H9 (cell line): ENCODE measurements around the gene MBTPS1. TPM values are rescaled to one million over a fixed set of nuclear protein-coding genes. Genes with fewer than 3 reads are reported as not detected.

Experiments
- DNase-seq: peaks from one replicate; pipeline ENCODE4 v3.0.0-alpha.2; 2017
- H2AFZ ChIP-seq: one replicate; pipeline ENCODE4 v1.6.1; 2013; ENCODE audit warnings: mild to moderate bottlenecking, low read length, control low read depth, moderate library complexity
- H2AK5ac ChIP-seq: 2 replicates; pipeline ENCODE4 v1.6.1; 2013; ENCODE audit warnings: low read length, control low read depth, mixed read lengths; ENCODE audit not compliant: insufficient read length
- H2BK120ac ChIP-seq: one replicate; pipeline ENCODE4 v1.6.1; 2013; ENCODE audit warnings: low read depth, mild to moderate bottlenecking, low read length, control low read depth, inconsistent platforms; ENCODE audit not compliant: poor library complexity, severe bottlenecking
- H2BK12ac ChIP-seq: 2 replicates; pipeline ENCODE4 v1.6.1; 2013; ENCODE audit warnings: low read length, control low read depth, mixed read lengths, low read depth; ENCODE audit not compliant: insufficient read length
- H2BK15ac ChIP-seq: 2 replicates; pipeline ENCODE4 v1.6.1; 2013; ENCODE audit warnings: low read depth, low read length, control low read depth
- H2BK20ac ChIP-seq: one replicate; pipeline ENCODE4 v1.6.1; 2013; ENCODE audit warnings: low read depth, mild to moderate bottlenecking, low read length, control low read depth, inconsistent platforms; ENCODE audit not compliant: poor library complexity, severe bottlenecking
- H2BK5ac ChIP-seq: 2 replicates; pipeline ENCODE4 v1.6.1; 2013; ENCODE audit warnings: low read length, control low read depth, mixed read lengths; ENCODE audit not compliant: insufficient read length
- H3K14ac ChIP-seq: 2 replicates; pipeline ENCODE4 v1.6.1; 2013; ENCODE audit warnings: low read length, control low read depth; ENCODE audit not compliant: insufficient read depth
- H3K18ac ChIP-seq: 2 replicates; pipeline ENCODE4 v1.6.1; 2013; ENCODE audit warnings: low read depth, mild to moderate bottlenecking, mixed read lengths, low read length, control low read depth; ENCODE audit not compliant: insufficient read length
- H3K23ac ChIP-seq: 2 replicates; pipeline ENCODE4 v1.6.1; 2013; ENCODE audit warnings: low read length, control low read depth, mixed read lengths, low read depth; ENCODE audit not compliant: insufficient read length
- H3K23me2 ChIP-seq: 2 replicates; pipeline ENCODE4 v1.6.1; 2013; ENCODE audit warnings: low read depth, mild to moderate bottlenecking, mixed read lengths, low read length, control low read depth; ENCODE audit not compliant: insufficient read length, poor library complexity, severe bottlenecking
- H3K27ac ChIP-seq: 2 replicates; pipeline ENCODE4 v1.5.1; 2013; ENCODE audit warnings: low read length, control low read depth, mixed read lengths, low read depth; ENCODE audit not compliant: insufficient read length
- H3K27me3 ChIP-seq: 2 replicates; pipeline ENCODE4 v1.6.1; 2013; ENCODE audit warnings: low read length, control low read depth, inconsistent platforms; ENCODE audit not compliant: insufficient read depth
- H3K4ac ChIP-seq: 2 replicates; pipeline ENCODE4 v1.6.1; 2013; ENCODE audit warnings: low read depth, mild to moderate bottlenecking, control low read depth, inconsistent platforms, low read length, moderate library complexity
- H3K4me1 ChIP-seq: 2 replicates; pipeline ENCODE4 v1.6.1; 2013; ENCODE audit warnings: low read length, control low read depth, inconsistent platforms; ENCODE audit not compliant: insufficient read depth
- H3K4me2 ChIP-seq: 2 replicates; pipeline ENCODE4 v1.6.1; 2013; ENCODE audit warnings: low read length, control low read depth, mixed read lengths; ENCODE audit not compliant: insufficient read length, insufficient read depth
- H3K56ac ChIP-seq: 2 replicates; pipeline ENCODE4 v1.6.1; 2013; ENCODE audit warnings: low read depth, mild to moderate bottlenecking, mixed read lengths, low read length, control low read depth; ENCODE audit not compliant: insufficient read length
- H3K79me1 ChIP-seq: 2 replicates; pipeline ENCODE4 v1.6.1; 2013; ENCODE audit warnings: low read depth, mild to moderate bottlenecking, moderate library complexity, low read length, control low read depth, inconsistent platforms; ENCODE audit not compliant: insufficient read depth, poor library complexity, severe bottlenecking
- H3K79me2 ChIP-seq: 2 replicates; pipeline ENCODE4 v1.6.1; 2013; ENCODE audit warnings: low read length, control low read depth, inconsistent platforms; ENCODE audit not compliant: insufficient read depth
- H3K9ac ChIP-seq: 2 replicates; pipeline ENCODE4 v1.6.1; 2013; ENCODE audit warnings: low read length, control low read depth, mixed read lengths; ENCODE audit not compliant: insufficient read length; ENCODE audit errors: extremely low read depth
- H3K9me3 ChIP-seq: one replicate; pipeline ENCODE4 v1.6.1; 2013; ENCODE audit warnings: low read depth, low read length, inconsistent platforms; ENCODE audit not compliant: control insufficient read depth
- H3T11ph ChIP-seq: one replicate; pipeline ENCODE4 v1.6.1; 2013; ENCODE audit warnings: mild to moderate bottlenecking, low read length, control low read depth, inconsistent platforms
- H4K20me1 ChIP-seq: one replicate; pipeline ENCODE4 v1.6.1; 2013; ENCODE audit not compliant: control insufficient read depth, insufficient read length, insufficient read depth
- H4K5ac ChIP-seq: 2 replicates; pipeline ENCODE4 v1.6.1; 2013; ENCODE audit warnings: low read depth, mild to moderate bottlenecking, mixed read lengths, low read length, control low read depth; ENCODE audit not compliant: insufficient read length
- H4K8ac ChIP-seq: replicated peaks from 2 replicates; pipeline ENCODE4 v1.6.1; 2013; ENCODE audit warnings: low read length, control low read depth, mixed read lengths, low read depth; ENCODE audit not compliant: insufficient read length
- H4K91ac ChIP-seq: 2 replicates; pipeline ENCODE4 v1.6.1; 2013; ENCODE audit warnings: low read depth, mild to moderate bottlenecking, moderate library complexity, mixed read lengths, low read length, control low read depth; ENCODE audit not compliant: insufficient read length
- H3K27ac Mint-ChIP-seq, 3 experiments: 2 replicates in 2 of 3; 3 replicates in 1 of 3; pipeline ENCODE4 v1.8.0; 2020 to 2021; ENCODE audit warnings: mixed read lengths in 3 of 3, mild to moderate bottlenecking in 1 of 3, moderate library complexity in 1 of 3
- H3K27me3 Mint-ChIP-seq: 2 replicates; pipeline ENCODE4 v1.8.0; 2021; ENCODE audit warnings: low read depth, mild to moderate bottlenecking, moderate library complexity, mixed read lengths
- H3K36me3 Mint-ChIP-seq, 3 experiments: 2 replicates in 2 of 3; 3 replicates in 1 of 3; pipeline ENCODE4 v1.8.0; 2020 to 2021; ENCODE audit warnings: low read depth in 3 of 3, mixed read lengths in 3 of 3; ENCODE audit not compliant: insufficient read depth in 1 of 3
- H3K4me1 Mint-ChIP-seq, 2 experiments: 2 replicates each; pipeline ENCODE4 v1.8.0; 2020; ENCODE audit warnings: mixed read lengths in 2 of 2
- H3K4me3 Mint-ChIP-seq, 2 experiments: 2 replicates in 1 of 2; 3 replicates in 1 of 2; pipeline ENCODE4 v1.8.0; 2020 to 2021; ENCODE audit warnings: mild to moderate bottlenecking in 2 of 2, mixed read lengths in 2 of 2, moderate library complexity in 1 of 2
- H3K9me3 Mint-ChIP-seq, 2 experiments: 2 replicates in 1 of 2; 3 replicates in 1 of 2; pipeline ENCODE4 v1.8.0; 2020; ENCODE audit warnings: mild to moderate bottlenecking in 2 of 2, mixed read lengths in 2 of 2, moderate library complexity in 1 of 2
- CTCF ChIP-seq: fragments of 200-600 bp; sonication (generic); conservative IDR thresholded peaks from 3 replicates; pipeline ENCODE4 v1.8.0; 2021; ENCODE audit warnings: antibody characterized with exemption, mild to moderate bottlenecking
- WGBS: extraction: QIAGEN DNeasy Blood & Tissue Kit; methylation state at CpG from one replicate; pipeline ENCODE4 v1.1.7; 2013; ENCODE audit warnings: missing lambda C conversion rate, low lambda C conversion rate, mixed read lengths; ENCODE audit not compliant: insufficient read length; ENCODE audit errors: extremely low coverage; 5-methylcytosine and 5-hydroxymethylcytosine counted together
- total RNA-seq: library from RNA; stranded (reverse); gene quantifications from 2 replicates; pipeline ENCODE4 v1.2.1, GENCODE V29; 2021

Gene MBTPS1
- total RNA-seq, 1 experiment from 2014 or later: 48.7 TPM

GRCh38 chr16:84082835-84083569 lies 33.7 kb downstream of the MBTPS1 start:
- Histone ChIP-seq H3K18ac (no peak overlapping the region), H3K23me2 (no peaks in the 10 kb centered on the region), H2BK5ac (no peak overlapping the region), H2AK5ac (no peak overlapping the region), H4K91ac (no peak overlapping the region), H2BK12ac (no peak overlapping the region), H3K27me3 (no peaks in the 10 kb centered on the region), H3K14ac (no peak overlapping the region), H3K4me2 (no peak overlapping the region), H2AFZ (no peak overlapping the region), H3K9ac (no peak overlapping the region), H3K4me1 (no peaks in the 10 kb centered on the region), H3K4ac (no peak overlapping the region), H3K56ac (no peak overlapping the region), H3T11ph (no peak overlapping the region), H3K27ac (no peak overlapping the region), H3K79me2 (no peaks in the 10 kb centered on the region), H3K79me1 (no peaks in the 10 kb centered on the region), H3K23ac (no peak overlapping the region), H3K9me3 (no peaks in the 10 kb centered on the region), H2BK20ac (no peak overlapping the region), H4K8ac (no peak overlapping the region), H4K5ac (no peak overlapping the region), H4K20me1 (no peaks in the 10 kb centered on the region), H2BK15ac (no peak overlapping the region), H2BK120ac (no peak overlapping the region)
- no peaks in the 10 kb centered on the region for H3K9me3 Mint-ChIP-seq
- no peaks in the 10 kb centered on the region for H3K4me1 Mint-ChIP-seq
- DNase-seq: no peak
- H3K4me3 Mint-ChIP-seq: no peak overlapping the region
- TF ChIP-seq CTCF: no peak
- WGBS: no CpG with 5 or more reads among the region's 11 CpGs
- H3K27ac Mint-ChIP-seq: no peak overlapping the region
- peaks cover 13 to 72% (median 53%) of the 10 kb centered on the region in 3 experiments; a peak in 6 of 7 replicates for H3K36me3 Mint-ChIP-seq
- H3K27me3 Mint-ChIP-seq: no peaks in the 10 kb centered on the region
